Tibial artery (tissue), 4 donors: ENCODE data around the gene CERS6.

Experiments
- DNase-seq, 2 donors: peaks; one replicate each; pipeline ENCODE4 v3.0.0-alpha.2; 2019
- H3K27ac ChIP-seq, 2 donors: fragments of 200-600 bp; sonication (generic) in 1 of 2; 1 replicate in 1 of 2; 2 replicates in 1 of 2; pipeline ENCODE4 v1.5.1; 2018 to 2019; ENCODE audit warnings: mild to moderate bottlenecking in 1 of 2
- H3K27me3 ChIP-seq, 2 donors: fragments of 200-600 bp; sonication (generic) in 1 of 2; one replicate each; pipeline versions ENCODE4 v1.5.1 to v1.6.0; 2016 to 2019
- H3K36me3 ChIP-seq, 3 donors: fragments of 200-600 bp; sonication (generic) in 2 of 3; one replicate each; pipeline ENCODE4 v1.5.1; 2016 to 2019; ENCODE audit warnings: mild to moderate bottlenecking in 2 of 3
- H3K4me1 ChIP-seq, 4 donors: fragments of 200-600 bp; sonication (generic) in 2 of 4; 1 replicate in 3 of 4; 2 replicates in 1 of 4; pipeline ENCODE4 v1.5.1; 2016 to 2019
- H3K4me3 ChIP-seq, 2 donors: fragments of 200-600 bp; sonication (generic) in 1 of 2; 1 replicate in 1 of 2; 2 replicates in 1 of 2; pipeline ENCODE4 v1.5.1; 2018 to 2019; ENCODE audit warnings: mild to moderate bottlenecking in 2 of 2
- H3K9me3 ChIP-seq, 3 donors: fragments of 200-600 bp; sonication (generic) in 1 of 3; one replicate each; pipeline ENCODE4 v1.5.1; 2016 to 2019
- CTCF ChIP-seq, 2 experiments: fragments of 200-600 bp in 1 of 2; fragments of 450-650 bp in 1 of 2; IDR thresholded peaks; one replicate each; pipeline ENCODE4 v1.5.1; 2017 to 2019; ENCODE audit warnings: antibody characterized with exemption in 2 of 2, mild to moderate bottlenecking in 1 of 2, moderate library complexity in 1 of 2
- intact Hi-C: fragments of 100-400 bp; cut with DNase I; formaldehyde crosslinking; loops from one replicate; pipeline ENCODE4 v1.15.0; 2023; ENCODE audit warnings: low total_unique reads

The CERS6 gene

GRCh38 chr2:168424971-168425370, 31.1 kb upstream of the CERS6 start:
- H3K27me3 ChIP-seq = no peaks in the 10 kb centered on the region
- H3K4me3 ChIP-seq = no peak overlapping the region
- no peaks in the 10 kb centered on the region for H3K4me1 ChIP-seq
- no peak for DNase-seq
- no peak for TF ChIP-seq CTCF (IDR thresholded peaks at IDR 0.05)
- H3K36me3 ChIP-seq = no peaks in the 10 kb centered on the region
- no peaks in the 10 kb centered on the region for H3K9me3 ChIP-seq
- no peak overlapping the region for H3K27ac ChIP-seq
- intact Hi-C loops = no loop called here

- H3K27me3 ChIP-seq = no peaks in the 10 kb centered on the region
- H3K4me3 ChIP-seq = no peak overlapping the region
- intact Hi-C loops = no loop called here
- no peak overlapping the region for H3K27ac ChIP-seq
- no peaks in the 10 kb centered on the region for H3K9me3 ChIP-seq
- TF ChIP-seq CTCF (IDR thresholded peaks at IDR 0.05) = no peak
- H3K36me3 ChIP-seq = no peaks in the 10 kb centered on the region
- H3K4me1 ChIP-seq = no peaks in the 10 kb centered on the region
- no peak for DNase-seq
Observed at GRCh38 chr2:168426861-168427260, 29.2 kb upstream of the CERS6 start.

- DNase-seq = no peak
- Histone ChIP-seq H3K4me1 (no peaks in the 10 kb centered on the region), H3K36me3 (no peaks in the 10 kb centered on the region), H3K9me3 (no peaks in the 10 kb centered on the region), H3K4me3 (no peak overlapping the region), H3K27me3 (no peaks in the 10 kb centered on the region), H3K27ac (no peak overlapping the region)
- TF ChIP-seq CTCF (IDR thresholded peaks at IDR 0.05) = no peak
- intact Hi-C loops = no loop called here
Observed at GRCh38 chr2:168427451-168427850, 28.6 kb upstream of the CERS6 start.

GRCh38 chr2:168428431-168428830, 27.6 kb upstream of the CERS6 start:
- intact Hi-C loops = no loop called here
- no peak for TF ChIP-seq CTCF (IDR thresholded peaks at IDR 0.05)
- H3K27me3 ChIP-seq = no peaks in the 10 kb centered on the region
- H3K4me3 ChIP-seq = no peak overlapping the region
- H3K4me1 ChIP-seq = no peaks in the 10 kb centered on the region
- no peak overlapping the region for H3K27ac ChIP-seq
- no peaks in the 10 kb centered on the region for H3K36me3 ChIP-seq
- no peak for DNase-seq
- no peaks in the 10 kb centered on the region for H3K9me3 ChIP-seq

GRCh38 chr2:168429988-168430387, 26.1 kb upstream of the CERS6 start:
- Histone ChIP-seq H3K9me3 (no peaks in the 10 kb centered on the region), H3K36me3 (no peaks in the 10 kb centered on the region), H3K4me1 (no peaks in the 10 kb centered on the region), H3K27ac (no peak overlapping the region), H3K4me3 (no peak overlapping the region), H3K27me3 (no peaks in the 10 kb centered on the region)
- no peak for DNase-seq
- intact Hi-C loops = no loop called here
- no peak for TF ChIP-seq CTCF (IDR thresholded peaks at IDR 0.05)

GRCh38 chr2:168430431-168430830, 25.6 kb upstream of the CERS6 start:
- intact Hi-C loops = no loop called here
- TF ChIP-seq CTCF (IDR thresholded peaks at IDR 0.05) = no peak
- Histone ChIP-seq H3K9me3 (no peaks in the 10 kb centered on the region), H3K27ac (no peak overlapping the region), H3K36me3 (no peaks in the 10 kb centered on the region), H3K27me3 (no peaks in the 10 kb centered on the region), H3K4me1 (no peaks in the 10 kb centered on the region), H3K4me3 (no peak overlapping the region)
- DNase-seq = no peak
